ENCODE measurements around the gene CCDC186. TPM values are rescaled to one million over a fixed set of nuclear protein-coding genes. Genes with fewer than 3 reads are reported as not detected.

The CCDC186 gene
- total RNA-seq, 1 donor from 2014 or later: 23.1 TPM

DNA sequence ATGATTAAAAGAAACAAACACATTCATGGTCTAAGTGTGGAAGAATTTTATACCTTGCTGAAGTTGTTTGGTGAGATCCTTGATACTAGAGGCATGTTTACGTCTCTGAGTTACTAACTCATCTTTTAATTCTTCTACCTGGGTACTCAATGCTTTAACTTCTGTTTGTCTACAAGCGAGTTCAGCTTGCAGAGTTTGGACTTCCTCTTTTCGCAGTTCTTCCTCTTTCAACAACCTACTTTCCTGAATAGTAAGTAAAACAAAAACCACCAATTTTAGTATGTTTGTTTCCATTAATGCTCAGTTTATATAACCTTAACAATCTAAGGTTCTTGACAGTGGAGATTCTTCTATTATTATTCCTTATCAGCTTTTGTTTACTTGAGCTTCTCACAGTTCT lies 42.9 kb downstream of the CCDC186 start:
- ATAC-seq: no peak
- intact Hi-C loops (cut with DNase I): no loop called here
- no peak for DNase-seq (ENCODE audit: low spot score)

DNA sequence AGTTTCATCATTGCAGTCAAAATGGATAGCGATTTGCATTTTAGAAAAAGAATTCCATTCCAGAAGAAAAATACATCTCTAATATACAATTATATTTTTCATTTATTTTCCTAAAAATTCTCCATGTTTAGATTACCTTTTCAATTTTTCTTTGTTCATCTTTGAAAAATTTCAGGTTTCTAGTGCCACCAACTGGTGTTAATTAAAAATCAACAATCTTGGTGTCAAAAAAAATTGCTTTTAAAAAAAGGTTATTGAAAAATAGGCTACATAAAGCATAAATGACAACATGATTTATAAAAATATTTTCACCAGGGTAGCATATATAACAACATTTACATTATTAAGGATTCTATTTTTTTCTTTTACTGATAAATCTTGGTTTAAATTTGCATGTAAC lies 53.0 kb downstream of the CCDC186 start:
- DNase-seq (ENCODE audit: low spot score) (no peak), ATAC-seq (no peak)
- intact Hi-C loops (cut with DNase I): no loop called here

DNA sequence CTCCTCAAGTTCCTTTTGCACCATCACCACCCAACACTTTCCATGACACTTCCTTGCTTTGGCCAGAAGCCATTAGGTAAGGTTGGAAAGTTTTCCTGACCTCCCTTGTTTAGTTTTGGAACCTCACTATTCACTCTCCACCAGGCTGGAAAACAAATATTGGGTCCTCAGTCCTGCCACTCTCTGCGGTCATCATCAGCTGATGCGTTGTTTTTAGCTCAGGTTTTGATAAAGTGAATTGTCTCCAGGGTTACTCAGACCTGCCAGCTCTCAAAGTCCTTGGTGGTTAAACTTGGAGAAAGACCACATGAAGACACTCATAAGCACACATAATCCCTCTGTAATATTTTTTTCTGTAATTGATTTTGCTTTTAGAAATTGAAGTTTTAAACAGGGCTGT lies 55.5 kb downstream of the CCDC186 start:
- no peak for DNase-seq (ENCODE audit: low spot score)
- ATAC-seq: no peak
- intact Hi-C loops (cut with DNase I): no loop called here

GRCh38 chr10:114117728-114118127 lies 56.3 kb downstream of the CCDC186 start:
- no peak for ATAC-seq
- no peak for DNase-seq (ENCODE audit: low spot score)
- intact Hi-C loops (cut with DNase I): no loop called here

GRCh38 chr10:114115661-114116445 lies 58.1 kb downstream of the CCDC186 start:
- DNase-seq (ENCODE audit: low spot score) (no peak), ATAC-seq (no peak)
- intact Hi-C loops (cut with DNase I): no loop called here

DNA sequence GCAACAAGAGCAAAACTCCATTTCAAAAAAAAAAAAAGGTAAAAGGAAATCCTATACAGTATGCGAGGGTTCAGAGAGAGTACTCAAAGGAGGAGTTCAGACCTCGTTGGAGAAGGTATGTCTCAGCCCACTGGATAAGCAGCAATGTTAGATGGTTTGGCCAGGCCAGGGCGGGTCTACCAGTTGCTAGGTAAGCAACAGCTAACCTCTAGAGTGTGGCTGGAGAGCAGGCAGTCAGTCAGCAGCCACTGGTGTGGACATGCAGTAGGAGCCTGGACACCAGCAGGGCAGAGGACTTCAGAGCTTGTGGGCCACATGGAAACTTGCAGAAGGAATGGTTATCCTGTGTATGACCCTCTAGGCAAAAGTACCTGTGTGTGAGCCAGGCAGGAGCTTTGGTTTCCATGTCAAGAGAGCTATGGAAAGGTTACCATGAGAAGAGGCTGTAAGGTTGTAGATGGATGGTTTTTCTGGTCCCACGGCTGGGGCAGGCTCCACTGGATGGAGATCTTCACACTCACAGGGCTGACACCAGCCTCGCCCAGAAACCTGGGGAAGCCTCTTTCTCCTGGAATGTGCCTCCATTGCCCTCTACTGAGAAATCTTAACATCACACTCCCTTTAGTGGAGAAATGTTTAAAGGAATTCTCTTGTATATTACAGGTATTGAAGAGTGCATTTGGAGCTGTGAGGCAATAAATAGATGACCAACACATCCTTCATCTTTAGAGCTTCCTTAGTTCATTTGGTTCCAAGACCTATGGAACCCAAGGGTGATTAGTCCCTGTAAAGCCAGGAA lies 63.6 kb downstream of the CCDC186 start:
- DNase-seq (ENCODE audit: low spot score) (no peak), ATAC-seq (no peak)
- intact Hi-C loops (cut with DNase I): no loop called here

GRCh38 chr10:114103284-114103683 lies 70.7 kb downstream of the CCDC186 start:
- ATAC-seq (peak; percentile 87), DNase-seq (ENCODE audit: low spot score) (no peak)
- intact Hi-C loops (cut with DNase I): loop anchor here (5.0 kb wide), 1 partner anchor 306 kb away; no protein-coding TSS in a partner anchor

- no peak for DNase-seq (ENCODE audit: low spot score)
- peak; percentile 66 for ATAC-seq
- intact Hi-C loops (cut with DNase I): loop anchor here (5.0 kb wide), 1 partner anchor 305 kb away; no protein-coding TSS in a partner anchor
These were observed 71.7 kb downstream of the CCDC186 start for GRCh38 chr10:114102256-114102655.

- intact Hi-C loops (cut with DNase I): loop anchor here (5.0 kb wide), 1 partner anchor 304 kb away; no protein-coding TSS in a partner anchor
- DNase-seq (ENCODE audit: low spot score) (no peak), ATAC-seq (peak; percentile 63)
These were observed 72.9 kb downstream of the CCDC186 start for GRCh38 chr10:114100848-114101741.

- intact Hi-C loops (cut with DNase I): no loop called here
- no peak for ATAC-seq
- no peak for DNase-seq (ENCODE audit: low spot score)
These were observed 77.1 kb downstream of the CCDC186 start for GRCh38 chr10:114096864-114097263.

DNA sequence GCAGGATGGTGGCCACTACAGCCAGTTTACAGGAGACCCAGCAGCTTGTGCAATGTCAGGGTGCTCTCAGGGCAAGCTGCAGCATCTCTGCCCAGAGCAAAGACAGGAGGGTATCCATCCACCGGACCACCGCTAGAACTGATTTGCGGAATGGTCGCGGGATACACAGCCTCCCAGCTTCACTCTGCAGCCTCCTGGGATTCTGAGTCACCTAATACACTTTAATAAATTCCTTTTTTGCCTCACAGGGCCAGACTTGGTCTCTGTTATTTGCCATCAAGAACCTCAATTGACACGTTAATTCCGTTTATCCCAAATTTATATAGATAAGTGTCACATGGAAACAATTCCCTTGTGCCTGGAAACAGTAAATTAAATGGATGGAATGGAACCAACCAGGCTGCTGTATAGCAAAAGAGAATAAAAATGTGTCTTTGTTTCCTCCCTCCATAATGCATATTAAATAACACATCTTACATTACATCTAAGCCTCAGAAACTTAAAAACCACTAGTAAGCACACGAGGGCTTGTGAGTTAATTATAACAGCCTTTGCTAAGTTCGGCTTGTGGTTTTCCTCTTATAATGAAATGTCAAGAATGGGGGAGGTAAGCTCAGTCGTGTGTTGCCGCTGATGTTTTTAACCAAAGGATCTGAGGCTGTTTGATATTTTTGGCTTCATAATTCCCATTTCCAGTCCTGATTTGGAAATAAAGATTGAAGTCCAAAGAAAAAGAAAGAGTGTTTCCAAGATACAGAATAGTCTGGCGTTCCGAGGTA lies 78.3 kb downstream of the CCDC186 start:
- DNase-seq (ENCODE audit: low spot score): no peak
- peak; percentile 27 for ATAC-seq
- intact Hi-C loops (cut with DNase I): no loop called here

- no peak for ATAC-seq
- intact Hi-C loops (cut with DNase I): no loop called here
These were observed 79.2 kb downstream of the CCDC186 start for GRCh38 chr10:114094795-114095194.

DNA sequence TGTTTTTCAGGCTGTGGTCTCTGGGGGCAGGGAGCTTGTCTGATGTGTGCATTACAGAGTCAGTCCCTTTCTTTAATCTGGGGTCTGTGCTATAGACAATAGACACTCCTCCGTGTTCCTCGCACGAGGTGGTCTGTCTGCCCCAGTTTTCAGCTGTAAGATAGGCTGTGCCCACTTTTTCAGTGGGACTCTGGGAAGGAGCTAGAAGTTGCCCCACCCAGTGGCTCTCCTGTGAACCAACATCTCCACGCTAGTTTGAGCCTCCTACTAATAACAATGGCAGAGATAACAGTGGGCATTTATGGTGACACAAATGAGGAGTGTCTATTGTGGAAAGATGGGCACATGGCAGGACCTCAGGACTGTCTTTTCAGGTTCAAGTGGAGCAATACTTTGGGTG lies 86.3 kb downstream of the CCDC186 start:
- intact Hi-C loops (cut with DNase I): no loop called here
- ATAC-seq (no peak), DNase-seq (ENCODE audit: low spot score) (no peak)

More at GRCh38 chr10:114094795-114095194, 79.2 kb downstream of the CCDC186 start:
- DNase-seq (ENCODE audit: low spot score): no peak

GRCh38 chr10:114087255-114087654 lies 86.7 kb downstream of the CCDC186 start:
- no peak for ATAC-seq
- intact Hi-C loops (cut with DNase I): no loop called here
- DNase-seq (ENCODE audit: low spot score): no peak

DNA sequence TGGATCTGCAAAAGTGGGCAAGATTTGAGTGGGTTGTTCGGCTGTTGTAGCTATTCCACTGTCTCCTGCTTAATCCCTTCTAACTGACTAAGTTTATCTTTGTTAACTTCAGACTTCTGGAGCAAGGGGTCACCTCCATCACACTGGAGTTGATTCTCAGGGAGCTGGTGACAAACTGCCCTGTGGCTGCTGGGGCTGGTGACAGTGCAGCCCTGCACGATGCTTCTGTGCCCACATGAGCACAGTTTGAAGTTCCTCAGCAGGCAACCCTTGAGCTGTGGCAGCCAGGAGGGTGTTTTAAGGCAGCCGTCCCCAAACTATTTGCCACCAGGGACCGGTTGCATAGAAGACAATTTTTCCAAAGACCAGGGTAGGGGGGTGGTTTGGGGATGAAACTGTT lies 89.8 kb downstream of the CCDC186 start:
- intact Hi-C loops (cut with DNase I): no loop called here
- DNase-seq (ENCODE audit: low spot score) (no peak), ATAC-seq (no peak)

GRCh38 chr10:114083040-114083439 lies 91.0 kb downstream of the CCDC186 start:
- intact Hi-C loops (cut with DNase I): no loop called here
- no peak for ATAC-seq
- DNase-seq (ENCODE audit: low spot score): no peak

- intact Hi-C loops (cut with DNase I): no loop called here
- DNase-seq (ENCODE audit: low spot score) (no peak), ATAC-seq (no peak)
These were observed 92.0 kb downstream of the CCDC186 start for GRCh38 chr10:114081911-114082583.

GRCh38 chr10:114079421-114079820 lies 94.6 kb downstream of the CCDC186 start:
- intact Hi-C loops (cut with DNase I): no loop called here
- DNase-seq (ENCODE audit: low spot score) (no peak), ATAC-seq (peak; percentile 24)

Data from sciatic nerve (tissue), 2 donors.